NOMO-1 treated with dmso at 0.1 percent for 144 hours (cell line): ENCODE results near the gene TUBGCP6.

Experiments used
- DNase-seq: peaks from one replicate; lab custom pipeline; 2025; ENCODE audit not compliant: unreplicated experiment; lab: John Stamatoyannopoulos, UW

The TUBGCP6 gene

DNA sequence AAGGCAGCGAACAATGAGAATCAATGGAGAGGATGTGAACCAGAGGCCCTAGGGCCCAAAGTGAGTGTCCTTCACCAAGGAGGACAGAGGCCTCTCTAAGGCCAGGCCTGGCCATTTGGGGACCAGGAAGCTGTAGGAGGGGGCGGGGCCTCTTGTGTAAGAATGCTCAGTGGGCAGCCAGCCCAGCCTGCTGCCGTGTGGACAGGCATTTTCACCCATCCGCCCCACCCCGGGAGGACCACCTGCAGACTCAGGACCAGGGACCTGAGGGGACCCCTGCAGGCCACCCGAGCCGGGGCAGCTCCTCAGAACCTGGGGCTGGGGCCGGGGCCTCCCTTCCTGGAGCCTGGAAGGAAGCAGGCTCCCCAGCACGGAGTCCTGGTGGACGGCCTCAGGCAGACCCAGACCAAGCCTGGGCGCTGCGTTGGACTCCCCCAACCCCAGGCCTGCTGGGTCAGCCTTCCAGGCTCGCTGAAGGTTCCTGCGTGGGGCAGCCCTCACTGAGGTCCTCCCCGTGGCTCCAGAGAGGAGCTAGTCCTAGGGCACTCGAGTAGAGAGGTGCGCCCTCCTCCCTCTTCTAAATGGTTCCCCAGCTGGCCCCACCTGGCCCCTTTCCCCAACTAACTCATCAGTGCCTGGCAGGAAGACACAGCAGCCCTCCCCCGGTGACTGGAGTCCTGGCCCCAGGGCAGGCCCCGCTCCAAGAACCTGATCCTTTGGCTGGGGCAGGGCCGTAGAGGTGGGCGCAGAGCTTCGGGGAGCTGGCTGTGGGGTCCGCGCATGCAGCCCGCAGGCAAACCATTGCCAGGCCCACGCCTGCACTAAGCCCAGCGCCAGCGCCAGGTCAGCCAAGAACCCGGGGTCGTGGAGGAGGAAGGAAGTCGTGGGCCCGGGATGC lies 60.6 kb downstream of the TUBGCP6 start:
- DNase-seq, result no peak

DNA sequence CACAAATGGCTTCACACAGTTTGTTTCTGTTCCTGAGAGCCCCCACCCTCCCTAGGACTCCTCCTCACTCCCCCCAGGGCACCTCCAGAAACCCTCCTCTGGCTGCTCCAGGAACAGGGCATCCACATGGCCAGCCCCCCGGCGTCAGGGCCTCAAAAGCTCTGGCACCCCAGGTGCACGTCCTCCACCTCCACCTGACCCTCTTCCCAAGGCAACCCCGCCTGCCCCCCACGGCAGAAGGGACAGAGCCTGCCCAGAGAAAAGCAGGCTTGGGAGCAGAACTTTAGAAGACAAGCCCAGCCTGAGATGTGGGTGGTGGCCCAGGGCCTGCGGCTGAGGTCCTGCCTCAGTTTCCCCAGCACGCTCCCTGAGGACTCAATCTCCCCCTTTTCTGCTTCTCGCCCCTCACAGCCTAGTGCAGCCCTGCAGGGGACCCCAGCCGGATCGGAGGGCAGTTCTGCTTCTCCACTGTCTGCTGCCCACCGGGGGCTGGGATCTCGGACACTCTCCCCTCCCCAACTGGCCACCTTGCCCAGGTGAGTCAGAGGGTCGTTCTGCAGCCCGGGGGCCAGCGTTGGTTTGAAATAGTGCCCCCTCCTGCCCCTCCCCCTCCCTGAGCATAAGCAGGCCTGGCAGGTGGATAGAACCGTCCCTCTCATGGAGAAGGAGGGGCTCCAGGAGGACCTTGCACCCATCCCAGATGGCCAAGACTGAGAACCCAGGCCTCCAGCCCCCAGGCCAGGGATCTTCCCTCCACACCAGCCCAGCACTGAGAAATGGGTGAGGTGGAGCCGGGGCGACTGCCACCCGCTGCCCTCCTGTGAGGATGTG lies 61.5 kb downstream of the TUBGCP6 start:
- DNase-seq, result no peak

- DNase-seq, result no peak
Measured at GRCh38 chr22:50182176-50183081, 62.4 kb downstream of the TUBGCP6 start.

DNA sequence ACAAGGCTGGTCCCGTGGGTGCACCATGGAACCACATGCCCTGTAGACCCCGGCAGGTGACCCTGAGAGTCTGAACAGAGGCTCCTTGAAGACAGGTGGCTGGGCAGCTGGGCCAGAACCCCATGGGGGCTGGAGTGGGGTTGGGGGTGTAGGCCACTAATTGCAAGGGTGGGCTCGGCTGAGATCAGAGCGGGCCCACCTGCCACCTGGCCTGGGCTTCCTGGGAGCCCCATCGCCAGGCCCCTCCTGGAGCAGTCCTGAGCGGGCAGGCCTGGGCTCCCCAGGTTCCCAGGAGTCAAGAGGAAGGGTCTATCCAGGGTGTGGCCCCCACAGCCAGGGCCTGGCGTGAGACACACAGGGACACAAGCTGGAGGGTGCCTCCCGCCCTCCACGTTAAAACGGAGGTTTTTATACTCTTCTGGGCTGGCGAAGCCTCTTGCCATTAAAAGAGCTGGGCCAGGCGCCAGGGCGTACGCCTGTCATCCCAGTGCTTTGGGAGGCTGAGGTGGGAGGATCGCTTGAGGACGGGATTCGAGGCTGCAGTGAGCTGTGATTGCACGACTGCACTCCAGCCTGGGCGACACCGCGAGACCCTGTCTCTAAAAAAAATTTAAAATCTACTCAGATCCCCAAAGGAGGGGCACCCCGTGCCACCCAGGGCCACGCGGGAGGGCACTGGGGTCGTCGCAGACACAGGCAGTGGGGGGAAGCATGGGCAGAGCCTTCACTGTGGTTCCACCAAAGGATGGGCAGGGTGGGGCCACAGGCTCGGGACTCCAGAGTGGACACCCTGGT lies 63.9 kb downstream of the TUBGCP6 start:
- DNase-seq, result no peak

- DNase-seq, result no peak
Measured at GRCh38 chr22:50179937-50180726, 64.7 kb downstream of the TUBGCP6 start.

DNA sequence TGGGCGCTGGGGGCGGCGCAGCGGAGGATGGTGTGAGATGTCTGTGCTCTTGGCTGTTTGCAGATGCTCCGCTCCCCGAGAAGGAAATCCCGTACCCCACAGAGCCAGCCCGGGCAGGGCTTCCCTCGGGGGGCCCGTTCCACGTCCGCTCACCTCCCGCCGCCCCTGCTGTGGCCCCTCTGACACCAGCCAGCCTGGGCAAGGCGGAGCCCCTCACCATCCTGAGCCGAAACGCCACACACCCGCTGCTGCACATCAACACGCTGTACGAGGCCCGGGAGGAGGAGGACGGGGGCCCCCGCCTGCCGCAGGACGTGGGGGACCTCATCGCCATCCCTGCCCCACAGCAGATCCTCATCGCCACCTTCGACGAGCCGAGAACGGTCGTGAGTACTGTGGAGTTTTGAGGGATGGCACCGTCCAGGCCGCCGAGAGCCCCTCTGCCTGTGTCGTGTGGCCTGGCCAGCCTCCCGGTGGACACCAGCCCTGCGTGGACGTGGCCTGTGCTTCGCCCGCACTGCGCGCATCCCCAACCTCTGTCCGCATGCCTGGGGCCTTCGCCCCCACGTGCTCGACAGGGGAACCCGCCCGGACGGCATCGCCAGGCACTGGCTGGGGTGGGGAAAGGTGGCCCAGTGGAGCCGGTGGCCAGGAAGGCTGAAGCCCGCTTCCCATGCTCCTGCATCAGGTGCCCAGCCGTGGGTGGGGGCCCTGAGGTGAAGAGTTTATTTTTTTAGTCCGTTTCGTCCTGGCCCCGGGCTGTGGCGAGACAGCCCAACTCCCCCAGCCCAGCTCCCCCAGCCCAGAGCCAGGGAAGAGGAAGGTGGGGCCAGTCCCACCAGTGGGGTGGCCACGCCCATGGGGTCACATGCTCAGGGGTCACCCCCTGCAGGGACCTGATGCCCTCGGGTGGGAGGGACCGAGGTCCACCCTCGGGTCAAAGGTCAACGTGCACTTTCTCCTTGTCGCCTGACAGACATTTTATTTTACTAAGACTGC lies 65.7 kb downstream of the TUBGCP6 start:
- no peak for DNase-seq

GRCh38 chr22:50178471-50178864 lies 66.4 kb downstream of the TUBGCP6 start:
- DNase-seq, result no peak

DNA sequence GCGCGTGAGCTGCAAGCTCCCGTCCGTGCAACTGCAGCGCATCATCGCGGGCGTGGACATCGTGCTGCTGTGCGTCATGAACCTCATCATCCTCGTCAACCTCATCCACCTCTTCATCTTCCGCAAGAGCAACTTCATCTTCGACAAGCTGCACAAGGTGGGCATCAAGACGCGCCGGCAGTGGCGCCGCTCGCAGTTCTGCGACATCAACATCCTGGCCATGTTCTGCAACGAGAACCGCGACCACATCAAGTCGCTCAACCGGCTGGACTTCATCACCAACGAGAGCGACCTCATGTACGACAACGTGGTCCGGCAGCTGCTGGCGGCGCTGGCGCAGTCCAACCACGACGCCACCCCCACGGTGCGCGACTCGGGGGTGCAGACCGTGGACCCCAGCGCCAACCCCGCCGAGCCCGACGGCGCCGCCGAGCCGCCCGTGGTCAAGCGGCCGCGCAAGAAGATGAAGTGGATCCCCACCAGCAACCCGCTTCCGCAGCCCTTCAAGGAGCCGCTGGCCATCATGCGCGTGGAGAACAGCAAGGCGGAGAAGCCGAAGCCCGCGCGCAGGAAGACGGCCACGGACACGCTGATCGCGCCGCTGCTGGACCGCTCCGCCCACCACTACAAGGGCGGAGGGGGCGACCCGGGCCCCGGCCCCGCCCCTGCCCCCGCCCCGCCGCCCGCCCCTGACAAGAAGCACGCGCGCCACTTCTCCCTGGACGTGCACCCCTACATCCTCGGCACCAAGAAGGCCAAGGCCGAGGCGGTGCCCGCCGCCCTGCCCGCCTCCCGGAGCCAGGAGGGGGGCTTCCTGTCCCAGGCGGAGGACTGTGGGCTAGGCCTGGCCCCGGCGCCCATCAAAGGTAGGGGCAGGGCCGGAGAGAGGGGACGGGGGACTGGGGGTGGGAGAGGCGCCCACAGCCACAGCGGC lies 67.0 kb downstream of the TUBGCP6 start:
- DNase-seq, result no peak

GRCh38 chr22:50176850-50177536 lies 67.8 kb downstream of the TUBGCP6 start:
- DNase-seq, result no peak

DNA sequence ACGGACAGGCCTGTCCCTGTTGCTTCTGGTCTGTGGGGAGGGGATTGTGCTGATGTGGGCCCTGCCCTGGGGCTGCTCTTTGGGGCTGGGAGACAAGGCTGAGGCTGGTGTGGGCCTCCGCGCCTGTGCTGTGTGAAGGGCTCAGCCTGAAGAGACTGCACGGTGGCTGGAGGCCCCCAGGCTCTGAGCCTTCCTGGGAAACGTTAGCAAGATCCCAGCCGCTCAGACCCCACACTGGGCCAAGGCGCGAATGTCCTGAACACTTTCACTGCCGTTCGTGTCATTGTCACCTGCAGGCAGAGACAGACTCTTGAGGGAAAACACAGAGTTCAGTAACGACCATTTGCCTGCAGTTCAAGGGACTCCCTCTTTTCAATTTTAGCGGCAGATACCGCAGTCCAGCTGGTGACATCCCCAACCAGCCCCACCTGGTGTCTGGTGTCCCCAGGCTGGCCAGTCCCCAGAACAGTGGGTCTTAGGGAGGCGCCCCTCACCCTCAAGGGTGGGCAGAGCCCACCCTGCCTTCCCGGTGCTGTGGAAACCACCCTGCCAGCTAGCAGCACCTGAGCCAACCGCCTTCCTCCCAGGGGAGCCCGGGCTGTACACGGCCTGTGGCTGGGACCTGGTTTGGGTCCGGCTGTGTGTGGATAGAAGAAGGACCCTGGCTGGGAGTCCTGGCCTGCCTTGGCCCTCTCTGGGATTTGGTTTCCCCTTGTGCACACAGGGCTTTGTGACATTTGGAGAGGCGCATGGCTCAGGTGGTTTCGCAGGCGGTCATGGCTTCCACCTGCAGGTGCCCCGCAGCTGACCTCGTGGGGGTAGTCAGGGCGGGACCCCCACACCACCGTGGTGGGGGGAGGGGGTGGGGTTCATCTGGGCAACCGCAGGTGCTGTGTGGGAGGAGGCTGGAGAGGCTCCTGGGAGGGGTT lies 68.6 kb downstream of the TUBGCP6 start:
- no peak for DNase-seq

GRCh38 chr22:50175191-50175461 lies 69.7 kb downstream of the TUBGCP6 start:
- no peak for DNase-seq

GRCh38 chr22:50174382-50175190 lies 70.2 kb downstream of the TUBGCP6 start:
- DNase-seq, result no peak

DNA sequence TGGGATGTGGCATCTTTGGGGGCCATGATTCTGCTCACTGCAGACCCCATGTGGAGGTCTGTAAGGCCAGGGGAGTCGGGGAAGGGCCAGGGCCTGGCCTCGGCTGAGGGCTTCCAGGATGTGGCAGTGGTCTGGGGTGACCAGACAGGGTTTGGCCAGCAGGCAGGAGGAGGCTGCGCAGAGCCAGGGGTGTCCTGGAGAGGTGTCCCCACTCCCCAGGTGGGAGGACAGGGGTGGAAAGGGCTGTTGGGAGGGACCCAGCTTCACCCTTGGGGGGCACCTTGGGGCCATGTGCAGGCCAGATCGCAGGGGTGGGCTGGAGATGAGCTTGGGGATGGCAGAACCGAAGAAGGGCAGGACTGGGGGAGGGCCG lies 70.9 kb downstream of the TUBGCP6 start:
- DNase-seq, result no peak

GRCh38 chr22:50173311-50173982 lies 71.4 kb downstream of the TUBGCP6 start:
- peak; percentile 69 for DNase-seq
